Kidney (tissue), 14 donors: ENCODE results near the gene GRM1. TPM values are rescaled to one million over a fixed set of nuclear protein-coding genes. Genes with fewer than 3 reads are reported as not detected.

ENCODE experiments used
- DNase-seq, 5 donors: peaks; one replicate each; pipeline ENCODE4 v3.0.0-alpha.2; 2013 to 2020
- FAIRE-seq: peaks from 2 replicates; lab custom pipeline; 2012; peaks lifted over from hg19 to GRCh38; lab: Jason Lieb, UNC
- H3K27ac ChIP-seq, 2 donors: one replicate each; pipeline ENCODE4 v1.7.0; 2013; ENCODE audit warnings: low read depth in 2 of 2, low read length in 2 of 2, inconsistent platforms in 1 of 2
- H3K27me3 ChIP-seq: one replicate; pipeline ENCODE4 v1.7.1; 2013; ENCODE audit warnings: low read length, inconsistent platforms; ENCODE audit not compliant: control insufficient read depth, insufficient read depth
- H3K36me3 ChIP-seq, 3 donors: one replicate each; pipeline versions ENCODE4 v1.7.0 to v1.7.1; 2013; ENCODE audit warnings: low read length in 3 of 3, control low read depth in 1 of 3, inconsistent platforms in 1 of 3; ENCODE audit not compliant: insufficient read depth in 3 of 3, control insufficient read depth in 2 of 3
- H3K4me1 ChIP-seq, 3 donors: one replicate each; pipeline versions ENCODE4 v1.7.0 to v1.7.1; 2013; ENCODE audit warnings: low read length in 3 of 3, inconsistent platforms in 1 of 3, low read depth in 1 of 3; ENCODE audit not compliant: control insufficient read depth in 2 of 3, insufficient read depth in 2 of 3
- H3K4me3 ChIP-seq, 3 donors: one replicate each; pipeline versions ENCODE4 v1.7.0 to v1.8.1; 2013; ENCODE audit warnings: low read length in 3 of 3, control low read depth in 1 of 3, inconsistent platforms in 1 of 3
- H3K9ac ChIP-seq, 3 donors: one replicate each; pipeline versions ENCODE4 v1.7.0 to v1.7.1; 2013; ENCODE audit warnings: low read length in 3 of 3, control low read depth in 1 of 3, inconsistent platforms in 1 of 3
- H3K9me3 ChIP-seq, 3 donors: one replicate each; pipeline versions ENCODE4 v1.7.0 to v1.7.1; 2013; ENCODE audit warnings: low read length in 3 of 3, control low read depth in 1 of 3, inconsistent platforms in 1 of 3; ENCODE audit not compliant: control insufficient read depth in 2 of 3, insufficient read depth in 1 of 3
- intact Hi-C: fragments of 100-400 bp; cut with DNase I; formaldehyde crosslinking; loops from one replicate; pipeline ENCODE4 v1.11.1; 2022
- polyA plus RNA-seq: library from polyadenylated mRNA; stranded (reverse); fragments of 350-450 nt; fragmentation: Illumina TruSeq; extraction: RNeasy Lipid Tissue Mini Kit (QIAGEN cat#74804); gene quantifications from one replicate; pipeline ENCODE4 v1.2.3, GENCODE V29; 2014; ENCODE audit warnings: low read depth, low replicate concordance; ENCODE audit not compliant: insufficient read depth
- total RNA-seq: library from RNA; stranded (reverse); fragmentation: NEBNext Ultra II Directional; extraction: Animal tissue kit (Norgen Biotek cat#: 25700); gene quantifications from one replicate; pipeline ENCODE4 v1.2.1, GENCODE V29; 2021
- TF ChIP-seq, protein P1 (sequence below): IDR thresholded peaks from 3 replicates; pipeline ENCODE4 v1.5.1; 2012; ENCODE audit warnings: mild to moderate bottlenecking, moderate library complexity, borderline replicate concordance; ENCODE audit not compliant: insufficient read depth; ENCODE audit errors: extremely low read depth
- donor health status: control.
- donor health status: control.
- donor health status: control.
- donor health status: control.
- donor health status: control.
- donor health status: DM: yes; HTN: yes; CAD: no.
- donor health status: Normal renal cell carcinoma (clear cell type).

The GRM1 gene
- total and polyA plus RNA-seq, 2 donors from 2014 or later: 0.19 to 0.82 TPM

DNA sequence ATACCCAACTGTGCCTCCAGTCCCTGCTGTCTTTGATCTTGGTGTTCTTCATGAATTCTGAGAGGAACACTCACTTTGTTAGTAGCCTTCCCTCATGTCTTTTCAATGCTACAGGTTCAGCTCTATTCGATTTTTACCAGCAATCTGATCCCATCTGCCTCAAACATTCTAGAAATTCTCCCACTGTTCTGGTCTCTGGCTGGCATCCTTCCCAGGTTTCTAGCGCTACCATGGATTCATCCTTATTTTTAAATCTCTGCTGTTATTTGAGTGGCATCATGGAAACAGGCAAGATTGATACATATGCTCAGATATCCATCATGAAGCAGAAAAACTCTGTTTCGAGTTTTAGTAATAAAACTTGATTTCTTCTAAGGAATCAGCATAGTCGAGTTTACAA, 94.8 kb downstream of the GRM1 start:
- Histone ChIP-seq H3K9me3 (no peaks in the 10 kb centered on the region), H3K27ac (no peak overlapping the region), H3K4me1 (no peaks in the 10 kb centered on the region), H3K27me3 (no peaks in the 10 kb centered on the region), H3K9ac (no peak overlapping the region), H3K36me3 (no peaks in the 10 kb centered on the region), H3K4me3 (no peak overlapping the region)
- TF ChIP-seq, protein P1, sequence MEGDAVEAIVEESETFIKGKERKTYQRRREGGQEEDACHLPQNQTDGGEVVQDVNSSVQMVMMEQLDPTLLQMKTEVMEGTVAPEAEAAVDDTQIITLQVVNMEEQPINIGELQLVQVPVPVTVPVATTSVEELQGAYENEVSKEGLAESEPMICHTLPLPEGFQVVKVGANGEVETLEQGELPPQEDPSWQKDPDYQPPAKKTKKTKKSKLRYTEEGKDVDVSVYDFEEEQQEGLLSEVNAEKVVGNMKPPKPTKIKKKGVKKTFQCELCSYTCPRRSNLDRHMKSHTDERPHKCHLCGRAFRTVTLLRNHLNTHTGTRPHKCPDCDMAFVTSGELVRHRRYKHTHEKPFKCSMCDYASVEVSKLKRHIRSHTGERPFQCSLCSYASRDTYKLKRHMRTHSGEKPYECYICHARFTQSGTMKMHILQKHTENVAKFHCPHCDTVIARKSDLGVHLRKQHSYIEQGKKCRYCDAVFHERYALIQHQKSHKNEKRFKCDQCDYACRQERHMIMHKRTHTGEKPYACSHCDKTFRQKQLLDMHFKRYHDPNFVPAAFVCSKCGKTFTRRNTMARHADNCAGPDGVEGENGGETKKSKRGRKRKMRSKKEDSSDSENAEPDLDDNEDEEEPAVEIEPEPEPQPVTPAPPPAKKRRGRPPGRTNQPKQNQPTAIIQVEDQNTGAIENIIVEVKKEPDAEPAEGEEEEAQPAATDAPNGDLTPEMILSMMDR: no peak
- FAIRE-seq (no peak), DNase-seq (no peak)
- intact Hi-C loops: no loop called here

DNA sequence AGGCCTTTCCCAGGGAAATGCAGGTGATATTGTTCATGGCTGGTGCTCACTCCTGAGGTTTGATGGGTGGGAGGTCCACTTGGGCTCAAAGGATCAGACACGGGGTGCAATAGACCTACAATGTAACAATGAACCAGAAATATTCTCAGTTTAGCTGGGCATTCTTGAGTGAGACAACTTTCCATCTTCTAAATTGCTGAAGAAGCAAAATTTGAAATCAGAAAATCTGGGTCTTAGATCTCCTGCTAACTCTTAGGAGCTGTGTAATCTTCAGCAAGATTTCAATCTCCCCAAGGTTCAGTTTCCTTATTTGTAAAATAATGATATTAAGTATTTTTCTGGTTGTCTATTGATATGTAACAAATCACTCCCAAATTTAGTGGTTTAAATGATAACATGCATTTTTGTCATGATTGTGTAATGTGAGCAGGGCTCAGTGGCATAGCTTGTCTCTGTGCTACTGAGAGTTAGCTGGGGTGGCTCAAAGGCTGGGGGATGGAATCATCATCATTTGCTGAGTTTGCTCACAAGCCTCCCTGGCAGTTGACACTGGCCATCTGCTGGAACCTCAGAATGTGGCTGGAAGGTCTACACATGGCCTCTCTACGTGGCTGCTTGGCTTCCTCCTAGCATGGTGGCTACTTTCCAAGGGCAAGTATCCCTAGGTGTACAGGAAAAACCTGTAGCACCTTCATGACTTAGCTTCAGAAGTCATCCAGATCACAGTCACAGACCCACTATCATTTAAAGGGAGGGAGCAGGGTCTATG, 98.8 kb downstream of the GRM1 start:
- intact Hi-C loops: no loop called here
- Histone ChIP-seq H3K36me3 (no peaks in the 10 kb centered on the region), H3K27me3 (no peaks in the 10 kb centered on the region), H3K9ac (no peak overlapping the region), H3K4me3 (no peak overlapping the region), H3K9me3 (no peaks in the 10 kb centered on the region), H3K4me1 (no peaks in the 10 kb centered on the region), H3K27ac (no peak overlapping the region)
- DNase-seq: no peak
- FAIRE-seq: no peak
- TF ChIP-seq, protein P1: no peak

DNA sequence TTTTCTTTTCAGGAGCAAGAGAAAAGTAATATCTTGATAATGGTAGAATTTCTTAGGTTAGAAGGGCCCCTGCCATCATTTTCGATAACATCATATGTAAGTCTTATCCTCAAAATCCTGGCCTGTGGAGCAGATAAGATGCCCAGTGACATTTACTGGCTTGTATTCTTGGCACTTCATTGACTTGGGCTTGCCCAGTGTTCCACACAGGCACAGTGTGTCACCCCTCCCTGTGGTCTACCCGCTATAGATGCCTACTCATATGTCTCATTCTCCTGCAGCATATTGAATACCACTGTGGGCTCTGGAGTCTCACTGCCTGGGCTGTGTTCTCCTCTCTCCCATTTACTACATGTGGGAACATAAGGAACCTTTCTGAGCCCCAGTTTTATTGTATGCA, 105.0 kb downstream of the GRM1 start:
- no peak overlapping the region for H3K27ac ChIP-seq
- no peak overlapping the region for H3K4me3 ChIP-seq
- TF ChIP-seq, protein P1: no peak
- FAIRE-seq (no peak), DNase-seq (no peak)
- H3K9ac ChIP-seq: no peak overlapping the region
- no peaks in the 10 kb centered on the region for H3K27me3 ChIP-seq
- peaks cover 0 to 2% (median 0%) of the 10 kb centered on the region in 3 donors for H3K9me3 ChIP-seq
- intact Hi-C loops: no loop called here
- H3K36me3 ChIP-seq: no peaks in the 10 kb centered on the region
- H3K4me1 ChIP-seq: no peaks in the 10 kb centered on the region
